PFSK-1 (cell line): ENCODE data around the gene PDCL2.

Experiments used
- FOXP2 ChIP-seq: optimal IDR thresholded peaks from 2 replicates; pipeline ENCODE3; 2011; ENCODE audit warnings: borderline replicate concordance, control low read depth, inconsistent platforms; ENCODE audit not compliant: insufficient read depth; ENCODE audit errors: extremely low read length, extremely low read depth
- POLR2AphosphoS5 ChIP-seq: IDR thresholded peaks from 2 replicates; pipeline ENCODE4 v1.6.1; 2012; ENCODE audit warnings: low read depth, mild to moderate bottlenecking, control low read depth, low read length, moderate library complexity
- REST ChIP-seq, 2 experiments: IDR thresholded peaks; 2 replicates each; pipeline versions ENCODE4 v1.6.1 to v1.8.0; 2011 to 2012; ENCODE audit warnings: low read depth in 2 of 2, low read length in 2 of 2, control low read depth in 1 of 2, inconsistent platforms in 1 of 2, mild to moderate bottlenecking in 1 of 2, moderate library complexity in 1 of 2; ENCODE audit not compliant: insufficient read depth in 1 of 2
- TAF1 ChIP-seq: IDR thresholded peaks from 2 replicates; pipeline ENCODE4 v1.6.1; 2012; ENCODE audit warnings: low read length, control low read depth, borderline replicate concordance; ENCODE audit not compliant: insufficient read depth

DNA sequence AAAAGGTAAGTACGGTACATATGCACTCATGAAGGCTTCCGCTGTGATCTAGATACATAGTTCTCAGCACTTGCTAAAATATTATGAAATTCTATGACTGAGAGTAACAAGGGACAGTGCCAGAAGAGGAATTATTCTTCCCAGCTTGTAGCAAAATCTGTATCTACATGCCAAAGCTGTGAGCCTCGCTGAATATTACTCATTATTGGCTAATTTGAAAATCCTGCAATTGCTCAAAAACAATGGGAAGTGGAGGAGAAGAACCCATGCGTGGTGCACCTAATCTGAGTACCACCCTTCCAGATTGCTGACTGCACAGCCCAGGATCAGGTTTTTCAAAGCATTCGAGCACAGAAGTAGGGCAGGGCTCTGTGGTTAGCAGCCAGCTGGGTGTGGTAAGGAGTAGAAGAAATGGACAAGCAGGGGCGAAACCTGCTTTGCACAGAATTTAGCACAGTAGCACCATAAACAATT is 17.4 kb upstream of the PDCL2 start:
- TF ChIP-seq POLR2AphosphoS5 (no peak), TAF1 (no peak), REST (IDR thresholded peaks at IDR 0.05; ENCODE audit: insufficient read depth in 1 of 2, low read depth in 2 of 2, low read length in 2 of 2) (no peak), FOXP2 (no peak)
